KMS-11 (cell line): ENCODE results near the gene AGL.
A peak's percentile ranks its signal among the peaks of the same experiment; 100 is the strongest.

ENCODE experiments used
- H2AFZ ChIP-seq: fragments of 200-600 bp; sonication (generic); 2 replicates; pipeline ENCODE4 v1.6.1; 2016; ENCODE audit warnings: antibody characterized with exemption, mixed run types, low read depth
- H3K27ac ChIP-seq: fragments of 200-600 bp; sonication (generic); 2 replicates; pipeline ENCODE4 v1.6.1; 2016; ENCODE audit warnings: mild to moderate bottlenecking, mixed run types
- H3K27me3 ChIP-seq: fragments of 200-600 bp; sonication (generic); 2 replicates; pipeline ENCODE4 v1.6.1; 2017; ENCODE audit warnings: mild to moderate bottlenecking, low read depth, mixed run types, moderate library complexity; ENCODE audit not compliant: insufficient read depth
- H3K36me3 ChIP-seq: fragments of 200-600 bp; sonication (generic); 2 replicates; pipeline ENCODE4 v1.6.1; 2017; ENCODE audit warnings: mild to moderate bottlenecking, mixed run types; ENCODE audit not compliant: insufficient read depth
- H3K4me1 ChIP-seq: fragments of 200-600 bp; sonication (generic); 2 replicates; pipeline ENCODE4 v1.6.1; 2016; ENCODE audit warnings: mild to moderate bottlenecking, low read depth, mixed run types; ENCODE audit not compliant: poor library complexity, severe bottlenecking
- H3K4me2 ChIP-seq: fragments of 200-600 bp; sonication (generic); 2 replicates; pipeline ENCODE4 v1.7.0; 2016; ENCODE audit warnings: mild to moderate bottlenecking, mixed run types
- H3K4me3 ChIP-seq: fragments of 200-600 bp; sonication (generic); IDR thresholded peaks from 2 replicates; pipeline ENCODE4 v1.6.1; 2017; ENCODE audit warnings: low read depth, low read length, mixed read lengths; ENCODE audit not compliant: insufficient read depth
- H3K79me2 ChIP-seq: fragments of 200-600 bp; sonication (generic); 2 replicates; pipeline ENCODE4 v1.6.1; 2016; ENCODE audit warnings: low read depth, mixed run types; ENCODE audit not compliant: insufficient read depth
- H3K9ac ChIP-seq: fragments of 200-600 bp; sonication (generic); 2 replicates; pipeline ENCODE4 v1.6.1; 2016; ENCODE audit warnings: mild to moderate bottlenecking, mixed run types
- H4K20me1 ChIP-seq: fragments of 200-600 bp; sonication (generic); 2 replicates; pipeline ENCODE4 v1.6.1; 2016; ENCODE audit warnings: mild to moderate bottlenecking, mixed run types; ENCODE audit not compliant: insufficient read depth
- CTCF ChIP-seq: fragments of 200-600 bp; sonication (generic); conservative IDR thresholded peaks from 2 replicates; pipeline ENCODE4 v1.6.1; 2017; ENCODE audit warnings: low read depth, mild to moderate bottlenecking, antibody characterized with exemption, low read length, moderate library complexity, mixed read lengths

The AGL gene

GRCh38 chr1:99849413-99849743, 783 bp upstream of the AGL start:
- no peaks in the 10 kb centered on the region for H3K27me3 ChIP-seq
- no peaks in the 10 kb centered on the region for H3K79me2 ChIP-seq
- H3K4me3 ChIP-seq: peak overlapping the region; percentile 17
- no peaks in the 10 kb centered on the region for H4K20me1 ChIP-seq
- peaks cover 18% of the 10 kb centered on the region for H3K4me1 ChIP-seq
- peak overlapping the region; percentile 89 for H2AFZ ChIP-seq
- no peak for TF ChIP-seq CTCF
- peak overlapping the region; percentile 71 for H3K9ac ChIP-seq
- H3K4me2 ChIP-seq: peak overlapping the region; percentile 67
- no peaks in the 10 kb centered on the region for H3K36me3 ChIP-seq
- H3K27ac ChIP-seq: peak overlapping the region; percentile 53

GRCh38 chr1:99850459-99851291, 514 bp downstream of the AGL start:
- Histone ChIP-seq H3K4me2 (peak overlapping the region; percentile 67), H3K27me3 (no peaks in the 10 kb centered on the region), H3K4me1 (peaks cover 18% of the 10 kb centered on the region), H3K4me3 (peak overlapping the region; percentile 81), H2AFZ (peak overlapping the region; percentile 89), H3K79me2 (no peaks in the 10 kb centered on the region), H3K9ac (peak overlapping the region; percentile 71; the same call in 1 of the 2 replicates), H3K27ac (peak overlapping the region; percentile 53; the same call in 1 of the 2 replicates), H4K20me1 (no peaks in the 10 kb centered on the region), H3K36me3 (no peaks in the 10 kb centered on the region)
- no peak for TF ChIP-seq CTCF

- H3K4me3 ChIP-seq: no peak overlapping the region
- no peak for TF ChIP-seq CTCF
- no peak overlapping the region for H2AFZ ChIP-seq
Observed at GRCh38 chr1:99851850-99852454, 1.8 kb downstream of the AGL start.

GRCh38 chr1:99852648-99853047, 2.5 kb downstream of the AGL start:
- Histone ChIP-seq H3K79me2 (no peaks in the 10 kb centered on the region), H3K4me3 (no peak overlapping the region), H3K36me3 (no peaks in the 10 kb centered on the region), H3K27me3 (no peaks in the 10 kb centered on the region), H3K27ac (no peak overlapping the region), H3K4me1 (peaks cover 18% of the 10 kb centered on the region), H3K9ac (no peak overlapping the region), H4K20me1 (no peaks in the 10 kb centered on the region), H2AFZ (no peak overlapping the region), H3K4me2 (no peak overlapping the region)
- no peak for TF ChIP-seq CTCF

More at GRCh38 chr1:99851850-99852454, 1.8 kb downstream of the AGL start:
- H4K20me1 ChIP-seq: no peaks in the 10 kb centered on the region
- no peak overlapping the region for H3K9ac ChIP-seq
- no peak overlapping the region for H3K27ac ChIP-seq
- H3K4me1 ChIP-seq: peaks cover 18% of the 10 kb centered on the region
- H3K4me2 ChIP-seq: no peak overlapping the region
- no peaks in the 10 kb centered on the region for H3K79me2 ChIP-seq
- no peaks in the 10 kb centered on the region for H3K27me3 ChIP-seq
- no peaks in the 10 kb centered on the region for H3K36me3 ChIP-seq
